PFSK-1 (cell line): ENCODE data around the gene GEN1.

Experiments
- FOXP2 ChIP-seq: optimal IDR thresholded peaks from 2 replicates; pipeline ENCODE3; 2011; ENCODE audit warnings: borderline replicate concordance, control low read depth, inconsistent platforms; ENCODE audit not compliant: insufficient read depth; ENCODE audit errors: extremely low read length, extremely low read depth
- POLR2AphosphoS5 ChIP-seq: IDR thresholded peaks from 2 replicates; pipeline ENCODE4 v1.6.1; 2012; ENCODE audit warnings: low read depth, mild to moderate bottlenecking, control low read depth, low read length, moderate library complexity
- SIN3A ChIP-seq: IDR thresholded peaks from 2 replicates; pipeline ENCODE4 v1.6.1; 2012; ENCODE audit warnings: mild to moderate bottlenecking, low read length, moderate library complexity, borderline replicate concordance; ENCODE audit not compliant: insufficient read depth
- TAF1 ChIP-seq: IDR thresholded peaks from 2 replicates; pipeline ENCODE4 v1.6.1; 2012; ENCODE audit warnings: low read length, control low read depth, borderline replicate concordance; ENCODE audit not compliant: insufficient read depth
- TF ChIP-seq, protein P1 (sequence below), 2 experiments: IDR thresholded peaks; 2 replicates each; pipeline versions ENCODE4 v1.6.1 to v1.8.0; 2011 to 2012; ENCODE audit warnings: low read depth in 2 of 2, low read length in 2 of 2, control low read depth in 1 of 2, inconsistent platforms in 1 of 2, mild to moderate bottlenecking in 1 of 2, moderate library complexity in 1 of 2; ENCODE audit not compliant: insufficient read depth in 1 of 2

Gene GEN1

DNA sequence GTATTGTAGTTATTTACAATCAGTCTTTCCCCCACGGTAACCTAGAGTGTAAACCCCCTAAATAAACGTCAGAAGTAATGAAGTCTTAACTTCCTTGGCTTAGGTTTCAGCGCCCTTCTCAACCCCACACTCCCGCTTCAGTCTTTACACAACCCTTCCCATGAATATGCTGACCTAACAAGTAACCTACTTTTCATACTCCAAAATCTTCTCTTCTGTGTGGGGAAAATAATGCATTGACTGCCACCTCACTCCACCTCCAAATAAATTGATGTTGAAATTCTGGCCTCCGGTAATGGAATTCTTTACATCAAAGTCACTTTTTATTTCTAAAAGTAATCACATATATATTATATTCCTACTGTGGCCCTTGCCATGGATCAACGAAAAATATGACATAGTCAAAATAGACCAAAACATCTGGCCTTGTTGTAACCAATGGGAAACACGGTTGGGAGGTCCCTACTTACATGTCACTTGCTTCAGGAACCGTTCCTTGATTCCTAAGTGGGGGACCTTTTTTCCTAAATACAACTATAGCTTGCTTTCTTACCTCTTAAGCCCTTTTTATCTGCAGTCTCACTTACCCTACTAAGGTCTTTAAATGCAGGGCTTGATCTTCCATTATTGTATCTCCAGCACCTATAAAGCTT is 961 bp downstream of the GEN1 start:
- TF ChIP-seq POLR2AphosphoS5 (no peak), FOXP2 (no peak), SIN3A (no peak), TAF1 (no peak)
- TF ChIP-seq, protein P1, sequence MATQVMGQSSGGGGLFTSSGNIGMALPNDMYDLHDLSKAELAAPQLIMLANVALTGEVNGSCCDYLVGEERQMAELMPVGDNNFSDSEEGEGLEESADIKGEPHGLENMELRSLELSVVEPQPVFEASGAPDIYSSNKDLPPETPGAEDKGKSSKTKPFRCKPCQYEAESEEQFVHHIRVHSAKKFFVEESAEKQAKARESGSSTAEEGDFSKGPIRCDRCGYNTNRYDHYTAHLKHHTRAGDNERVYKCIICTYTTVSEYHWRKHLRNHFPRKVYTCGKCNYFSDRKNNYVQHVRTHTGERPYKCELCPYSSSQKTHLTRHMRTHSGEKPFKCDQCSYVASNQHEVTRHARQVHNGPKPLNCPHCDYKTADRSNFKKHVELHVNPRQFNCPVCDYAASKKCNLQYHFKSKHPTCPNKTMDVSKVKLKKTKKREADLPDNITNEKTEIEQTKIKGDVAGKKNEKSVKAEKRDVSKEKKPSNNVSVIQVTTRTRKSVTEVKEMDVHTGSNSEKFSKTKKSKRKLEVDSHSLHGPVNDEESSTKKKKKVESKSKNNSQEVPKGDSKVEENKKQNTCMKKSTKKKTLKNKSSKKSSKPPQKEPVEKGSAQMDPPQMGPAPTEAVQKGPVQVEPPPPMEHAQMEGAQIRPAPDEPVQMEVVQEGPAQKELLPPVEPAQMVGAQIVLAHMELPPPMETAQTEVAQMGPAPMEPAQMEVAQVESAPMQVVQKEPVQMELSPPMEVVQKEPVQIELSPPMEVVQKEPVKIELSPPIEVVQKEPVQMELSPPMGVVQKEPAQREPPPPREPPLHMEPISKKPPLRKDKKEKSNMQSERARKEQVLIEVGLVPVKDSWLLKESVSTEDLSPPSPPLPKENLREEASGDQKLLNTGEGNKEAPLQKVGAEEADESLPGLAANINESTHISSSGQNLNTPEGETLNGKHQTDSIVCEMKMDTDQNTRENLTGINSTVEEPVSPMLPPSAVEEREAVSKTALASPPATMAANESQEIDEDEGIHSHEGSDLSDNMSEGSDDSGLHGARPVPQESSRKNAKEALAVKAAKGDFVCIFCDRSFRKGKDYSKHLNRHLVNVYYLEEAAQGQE (IDR thresholded peaks at IDR 0.05; ENCODE audit: insufficient read depth in 1 of 2, low read depth in 2 of 2, low read length in 2 of 2): no peak

DNA sequence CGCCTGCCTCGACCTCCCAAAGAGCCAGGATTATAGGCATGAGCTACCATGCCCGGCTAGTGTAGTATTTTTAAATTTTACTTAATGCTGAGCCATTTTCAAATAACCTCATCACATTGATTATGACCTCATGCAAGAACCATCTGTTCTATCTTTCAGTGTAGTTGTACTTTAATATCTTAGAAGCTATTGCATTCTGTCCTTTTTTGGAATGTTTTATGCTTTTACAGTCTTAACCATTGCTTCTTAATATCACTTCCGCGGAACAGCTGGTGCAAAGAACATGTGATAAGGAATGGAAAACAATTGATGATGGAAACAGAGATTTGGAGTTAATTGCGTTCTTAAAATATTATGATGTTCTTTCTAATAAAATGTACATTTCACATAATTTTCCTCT is 2.7 kb downstream of the GEN1 start:
- TF ChIP-seq TAF1 (no peak), FOXP2 (no peak), POLR2AphosphoS5 (no peak), SIN3A (no peak)
- TF ChIP-seq, protein P1 (IDR thresholded peaks at IDR 0.05; ENCODE audit: insufficient read depth in 1 of 2, low read depth in 2 of 2, low read length in 2 of 2): no peak

DNA sequence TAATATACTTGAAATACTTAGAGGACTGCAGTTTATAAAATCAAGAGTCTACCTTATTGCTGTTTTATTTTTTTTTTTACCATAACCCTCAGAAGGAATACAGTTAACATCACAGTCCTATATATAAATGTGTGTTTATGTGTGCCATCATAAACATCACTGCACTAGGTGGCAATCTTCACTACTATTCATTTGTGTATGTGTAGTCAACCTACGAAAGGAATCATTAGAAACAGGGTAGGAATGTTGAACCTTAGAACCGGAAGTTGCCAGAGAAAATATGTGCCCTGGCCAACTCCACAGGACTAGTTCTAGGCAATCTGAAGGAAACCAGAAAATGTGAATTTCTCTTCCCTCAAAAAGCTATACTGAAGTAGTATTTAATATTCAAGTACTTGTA is 3.4 kb downstream of the GEN1 start:
- TF ChIP-seq, protein P1 (IDR thresholded peaks at IDR 0.05; ENCODE audit: insufficient read depth in 1 of 2, low read depth in 2 of 2, low read length in 2 of 2): no peak
- TF ChIP-seq FOXP2 (no peak), TAF1 (no peak), POLR2AphosphoS5 (no peak), SIN3A (no peak)

DNA sequence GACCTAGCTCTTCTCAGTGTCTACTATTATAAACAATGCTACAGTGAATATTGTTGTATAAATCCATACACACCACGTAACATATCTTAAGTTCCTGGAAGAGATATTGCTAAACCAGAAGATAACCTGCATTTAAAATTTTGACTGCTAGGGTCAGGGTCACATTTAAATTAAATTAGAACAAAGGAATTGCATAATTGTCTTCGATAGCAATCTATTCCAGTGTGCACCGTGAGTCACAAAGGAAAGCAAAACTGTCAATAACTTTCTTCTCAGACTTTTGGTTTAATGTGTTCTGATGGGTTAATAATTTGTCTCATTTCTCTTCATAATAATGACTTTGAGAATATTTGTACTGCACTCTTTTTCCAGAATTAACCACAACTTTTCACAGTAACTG is 4.2 kb downstream of the GEN1 start:
- TF ChIP-seq FOXP2 (no peak), TAF1 (no peak), POLR2AphosphoS5 (no peak), SIN3A (no peak)
- TF ChIP-seq, protein P1 (IDR thresholded peaks at IDR 0.05; ENCODE audit: insufficient read depth in 1 of 2, low read depth in 2 of 2, low read length in 2 of 2): no peak

DNA sequence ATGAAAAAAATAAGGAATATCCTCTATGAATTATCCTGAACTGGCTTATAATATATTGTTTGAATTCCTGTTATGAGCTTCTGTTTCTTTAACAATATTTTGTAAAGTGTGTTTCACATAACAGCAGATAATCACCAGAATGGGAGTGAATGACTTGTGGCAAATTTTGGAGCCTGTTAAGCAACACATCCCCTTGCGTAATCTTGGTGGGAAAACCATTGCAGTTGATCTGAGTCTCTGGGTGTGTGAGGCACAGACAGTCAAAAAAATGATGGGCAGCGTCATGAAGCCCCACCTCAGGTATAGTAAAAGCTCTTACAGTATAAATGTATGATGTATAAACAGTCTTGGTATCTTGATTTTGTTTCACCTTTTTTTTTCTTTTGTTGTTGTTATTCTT is 5.9 kb downstream of the GEN1 start:
- TF ChIP-seq SIN3A (no peak), POLR2AphosphoS5 (no peak), TAF1 (no peak), FOXP2 (no peak)
- TF ChIP-seq, protein P1 (IDR thresholded peaks at IDR 0.05; ENCODE audit: insufficient read depth in 1 of 2, low read depth in 2 of 2, low read length in 2 of 2): no peak
